ENCODE data around the gene PROM1.

PROM1 gene

DNA sequence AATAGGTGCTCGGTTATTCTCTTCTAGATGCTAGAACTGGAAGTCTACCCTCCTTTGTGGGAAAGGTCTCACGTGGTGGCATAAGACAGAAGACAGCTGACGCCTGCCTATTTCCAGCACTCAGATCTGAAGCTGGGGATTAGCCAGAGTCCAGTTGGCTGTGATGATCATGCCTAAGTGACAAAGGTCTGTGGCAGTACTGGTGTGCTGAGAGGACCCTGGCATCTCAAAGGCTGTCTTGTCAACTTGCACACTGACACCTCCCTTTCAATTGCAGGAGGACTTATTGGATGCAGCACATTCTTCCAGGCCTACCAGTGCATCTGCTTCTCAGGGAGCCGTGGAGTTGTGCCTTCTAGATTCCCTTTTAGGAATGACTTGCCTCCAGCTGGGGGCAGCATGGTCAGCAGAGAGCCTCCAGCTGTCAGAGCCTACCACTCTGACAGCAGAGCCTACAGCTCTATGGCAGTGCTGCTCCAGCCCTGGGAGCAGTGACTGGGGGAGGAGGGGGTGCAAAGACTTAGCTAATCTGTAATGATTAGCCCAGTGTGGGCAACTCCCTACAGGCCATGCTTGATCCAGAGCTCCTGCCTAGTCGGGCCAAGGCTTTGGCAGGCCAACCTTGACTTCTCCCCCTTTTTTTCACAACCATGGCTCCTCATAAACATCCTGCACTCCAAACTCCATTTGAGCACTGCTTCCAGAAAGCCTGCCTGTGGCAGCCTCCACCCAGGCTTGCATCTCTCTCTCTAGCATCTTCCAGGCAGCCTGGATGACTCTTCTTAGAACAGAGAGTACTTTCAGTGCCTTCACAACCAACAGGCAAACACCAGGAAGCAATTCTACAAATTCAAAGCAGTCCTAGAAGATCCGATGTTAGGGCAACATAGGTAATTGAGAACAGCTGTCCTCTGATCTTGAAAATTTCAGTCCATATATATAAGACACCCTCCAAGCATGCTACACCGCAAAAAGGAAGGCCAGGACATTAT lies 107.1 kb downstream of the PROM1 start:
- DNase-seq: peak in 1 of 2 experiments; percentile 36

DNA sequence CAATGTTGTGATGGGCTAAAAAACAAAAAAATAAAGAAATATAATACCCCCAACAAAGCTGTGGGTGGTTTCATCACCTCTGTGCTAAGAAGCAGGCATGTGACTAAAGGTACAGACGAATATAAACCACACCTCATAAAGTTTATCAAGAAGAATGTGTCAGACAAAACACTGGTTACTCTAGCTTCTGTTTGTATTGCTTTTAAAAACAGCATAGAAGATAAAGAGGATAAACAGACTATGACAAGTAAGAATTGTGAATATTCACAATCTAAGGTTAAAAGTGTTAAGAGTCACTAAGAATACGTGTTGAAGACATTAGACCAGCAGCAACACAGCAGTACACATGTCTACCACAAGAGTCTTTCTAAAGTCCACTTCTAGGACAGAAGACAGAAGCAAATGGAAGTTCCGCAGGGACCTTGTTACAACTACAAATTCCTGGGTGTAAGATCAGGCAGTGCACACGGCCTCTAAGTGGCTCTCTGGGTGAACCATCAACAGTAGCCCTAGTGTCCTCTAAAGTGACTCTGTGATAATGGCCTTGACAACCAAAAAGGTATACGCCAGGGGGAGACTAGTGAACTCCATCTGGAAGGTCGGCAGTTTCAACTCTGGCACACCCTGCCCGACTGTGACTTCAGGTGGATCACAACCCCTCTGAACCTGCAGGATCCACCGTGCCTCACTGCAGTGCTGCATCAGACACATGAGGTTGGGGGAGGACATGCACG lies 112.6 kb downstream of the PROM1 start:
- DNase-seq: no peak

DNA sequence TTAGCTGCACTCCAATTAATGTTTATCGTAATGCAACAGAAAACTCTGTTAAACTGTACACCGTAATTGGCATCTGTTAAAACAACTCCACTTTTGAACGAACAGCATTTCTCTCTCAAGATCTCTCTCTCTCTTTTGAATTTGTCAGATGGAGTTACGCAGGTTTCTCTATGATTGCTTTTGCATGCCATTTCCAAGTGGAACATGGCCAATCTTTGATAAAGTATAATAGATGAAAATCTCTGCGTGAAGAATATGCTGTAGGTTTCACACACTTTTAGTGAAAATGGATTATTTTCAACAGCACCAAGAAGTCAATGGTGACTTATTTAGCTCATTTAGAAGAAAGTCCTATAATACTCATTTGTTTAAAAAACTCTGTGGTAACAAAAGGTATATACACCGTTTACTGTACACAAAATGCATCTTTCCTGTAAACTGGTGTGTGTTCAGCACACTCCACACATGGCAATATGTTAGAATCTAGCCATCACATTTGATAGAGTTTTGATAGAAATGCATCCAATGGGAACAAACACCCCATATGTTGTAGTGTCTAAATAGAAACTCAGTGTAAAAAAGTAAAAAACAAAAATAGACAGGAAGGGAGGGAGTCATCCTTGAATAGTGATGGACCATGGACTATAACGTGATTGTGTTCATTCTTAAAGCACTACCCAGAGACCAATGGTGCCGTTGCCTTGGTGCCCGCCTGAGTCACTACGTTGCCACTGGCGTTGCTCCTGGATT lies 115.1 kb downstream of the PROM1 start:
- no peak for DNase-seq

DNA sequence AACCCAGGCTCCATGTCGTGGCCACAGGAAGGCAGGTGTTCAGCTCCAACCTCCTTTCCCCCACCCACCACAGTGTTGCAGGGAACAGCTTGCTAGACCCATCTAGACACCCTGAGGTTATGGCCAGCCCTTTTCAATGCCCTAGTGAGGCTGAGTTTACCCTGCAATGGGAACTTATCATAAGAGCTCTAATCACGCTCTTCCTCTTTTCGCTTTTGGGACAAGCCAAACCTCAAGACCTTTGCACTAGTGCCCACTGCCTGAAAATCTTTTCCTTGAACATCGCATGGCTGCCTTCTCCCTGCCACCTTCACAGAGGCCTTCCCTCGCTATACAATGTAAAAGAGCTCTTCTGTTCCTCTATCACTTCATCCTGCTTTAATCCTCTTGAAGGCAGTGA lies 118.5 kb downstream of the PROM1 start:
- DNase-seq: no peak

DNA sequence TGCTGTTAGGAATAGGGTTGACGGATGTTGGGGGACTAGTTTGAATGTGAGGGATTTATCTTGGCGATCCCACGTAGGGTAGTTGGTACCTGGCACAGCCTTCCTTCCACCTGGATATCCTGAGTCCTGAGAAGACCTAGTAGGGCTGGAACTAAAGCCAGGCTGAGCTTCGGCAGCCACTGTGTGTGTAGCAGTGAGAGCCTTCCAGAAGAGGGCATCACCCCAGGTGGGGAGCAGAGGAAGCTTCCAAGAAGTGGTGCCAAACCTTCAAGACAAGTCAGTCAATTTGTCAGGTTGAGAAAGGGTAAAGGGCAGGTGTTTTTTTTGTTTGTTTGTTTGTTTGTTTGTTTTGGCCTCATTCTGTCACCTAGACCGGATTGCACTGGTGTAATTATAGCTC lies 119.7 kb downstream of the PROM1 start:
- no peak for DNase-seq

DNA sequence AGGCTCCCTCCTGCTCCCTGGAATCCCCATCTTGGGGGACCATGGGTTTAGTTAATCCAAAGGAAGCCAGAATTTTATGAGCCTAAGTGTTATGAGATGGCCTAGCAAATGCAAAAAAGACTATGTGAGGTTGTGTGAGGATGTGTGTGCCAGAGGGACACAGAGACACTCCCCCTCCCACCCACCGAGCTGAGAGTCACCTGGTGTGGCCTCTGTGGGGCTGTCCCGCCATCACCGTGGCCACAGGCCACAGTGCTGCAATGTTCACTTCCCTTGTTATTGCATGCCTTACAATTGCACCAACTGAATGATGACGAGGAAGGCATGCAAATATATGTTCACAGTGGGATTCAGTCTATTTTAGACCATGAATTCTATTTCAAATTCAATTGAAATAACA lies 120.2 kb downstream of the PROM1 start:
- DNase-seq: no peak

DNA sequence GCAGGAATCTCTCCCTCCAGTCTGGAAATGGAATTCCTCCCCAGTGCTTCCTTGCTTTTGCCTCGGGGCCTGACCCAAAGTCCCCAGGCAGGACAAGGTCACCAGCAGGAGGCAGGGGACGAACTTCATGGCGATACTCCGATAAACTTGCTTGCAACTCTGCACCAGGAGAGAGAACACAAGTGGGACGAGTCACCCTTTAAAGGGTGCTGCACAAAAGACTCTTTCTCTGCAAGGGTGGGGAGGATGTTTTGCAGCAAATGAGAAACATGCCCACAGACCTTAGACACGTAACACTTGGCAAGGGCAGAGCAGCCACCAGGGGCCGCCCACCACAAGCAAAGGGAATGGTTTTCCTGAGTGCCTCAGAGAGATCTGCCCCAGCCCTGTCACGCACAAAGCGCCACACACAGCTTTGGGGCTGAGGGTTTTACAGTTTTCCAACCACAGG lies 120.8 kb downstream of the PROM1 start, which contains the start of gene FGFBP2:
TSS of gene FGFBP2 (minus strand) at position 175 of the 451 bp plus-strand sequence. CDS start at position 129, 46 bp downstream.
- DNase-seq: peak; percentile 23 to 31

DNA sequence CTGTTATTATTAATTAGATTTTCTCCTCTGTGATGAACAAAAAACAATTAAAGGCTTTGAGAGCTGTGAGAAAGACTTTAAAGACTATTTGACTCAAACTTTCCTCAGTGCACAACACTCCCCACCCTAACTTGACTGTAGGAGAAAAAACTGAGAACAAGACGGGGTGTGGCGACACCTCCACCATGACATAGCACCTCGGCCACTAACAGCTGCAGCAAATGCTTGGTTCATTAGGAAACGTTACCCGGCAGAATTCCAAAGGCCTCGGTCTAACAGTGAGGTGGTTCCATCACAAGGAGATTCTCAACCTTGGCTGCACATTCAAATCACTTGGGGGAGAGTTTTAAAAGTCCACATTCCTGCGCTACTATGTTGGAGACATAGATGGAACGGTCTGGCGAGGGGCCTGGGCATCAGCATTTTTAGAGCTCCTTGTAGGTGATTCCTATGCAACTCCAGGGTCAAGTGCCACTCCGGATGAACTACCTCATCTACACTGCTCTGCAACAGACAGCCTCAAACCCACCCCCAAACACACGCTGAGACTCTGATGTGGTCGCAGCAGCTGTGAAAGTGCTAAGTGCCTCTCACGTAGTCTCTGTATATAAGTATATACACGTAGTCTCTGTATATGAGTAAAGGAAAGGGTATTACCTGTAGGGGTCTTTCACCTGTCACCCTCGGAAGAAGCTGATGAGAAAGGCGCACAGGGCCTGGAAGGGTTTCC lies 121.9 kb downstream of the PROM1 start:
- no peak for DNase-seq

DNA sequence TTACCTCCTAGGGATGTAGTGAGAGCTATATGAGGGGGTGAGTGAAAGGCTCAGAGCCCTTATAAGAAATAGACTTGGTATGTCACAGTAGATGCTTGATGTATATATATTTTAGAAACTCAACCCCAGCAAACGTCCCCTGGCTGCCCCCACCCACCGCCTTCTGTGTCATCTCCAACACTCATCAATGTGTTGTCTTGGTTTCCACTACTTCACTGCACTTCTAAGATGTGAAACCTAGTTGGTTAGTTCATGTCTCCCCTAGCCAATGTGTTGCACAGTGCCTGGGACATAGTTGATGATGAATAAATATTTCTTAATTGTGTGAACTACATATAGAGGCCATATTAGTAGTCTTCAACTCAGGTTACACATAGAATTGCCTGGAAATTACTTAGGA lies 125.3 kb downstream of the PROM1 start:
- DNase-seq: no peak

DNA sequence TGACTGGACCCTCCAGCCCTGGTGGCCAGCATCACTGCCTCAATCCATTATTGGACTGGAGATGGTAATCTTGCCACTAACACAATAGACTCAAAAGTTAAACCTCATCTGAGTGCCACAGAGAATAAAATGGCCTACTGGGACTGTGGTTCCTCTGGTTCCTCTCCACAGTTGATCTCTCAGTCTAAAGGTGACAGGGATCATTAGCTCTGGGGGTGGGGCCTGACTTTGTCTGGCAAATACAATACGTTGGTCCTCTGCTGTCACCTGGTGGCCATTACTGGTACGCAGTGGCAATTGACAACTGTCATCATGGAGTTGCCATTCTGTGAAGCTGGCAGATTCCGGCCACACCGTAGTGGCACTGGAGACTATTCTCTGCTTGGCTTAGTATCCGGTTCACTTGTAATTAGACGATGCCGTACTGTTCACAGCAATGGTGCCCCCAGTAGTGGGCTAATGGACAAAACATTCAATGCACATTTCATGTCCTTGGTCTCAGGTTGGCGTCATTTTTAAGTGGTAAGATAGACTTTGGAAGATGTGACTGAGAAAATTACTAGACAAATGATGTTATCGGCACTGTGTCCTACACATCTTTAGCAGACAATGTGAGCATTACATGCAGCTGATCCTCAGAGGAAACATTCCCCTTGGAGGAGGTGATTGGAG lies 127.5 kb downstream of the PROM1 start:
- DNase-seq: peak; percentile 79 to 81

DNA sequence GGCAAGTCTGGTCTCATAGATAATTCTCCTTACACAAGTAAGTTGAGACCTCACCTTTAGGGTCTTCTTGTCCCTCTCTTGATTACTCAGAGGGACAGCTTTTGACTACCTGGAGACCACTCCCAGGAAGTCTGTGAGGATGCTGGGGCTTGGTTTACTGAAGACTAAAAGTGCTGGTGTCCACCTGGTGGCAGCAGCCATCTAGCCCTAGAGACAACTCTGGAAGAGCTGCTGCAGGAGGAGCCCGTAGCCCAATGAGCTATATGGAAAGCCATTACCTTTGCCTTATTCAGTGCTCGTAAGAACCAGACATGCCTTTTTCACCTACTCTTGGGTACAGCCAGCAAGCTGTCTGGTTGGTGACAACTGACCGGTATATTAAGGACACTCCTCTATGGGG lies 128.2 kb downstream of the PROM1 start:
- DNase-seq: no peak

DNA sequence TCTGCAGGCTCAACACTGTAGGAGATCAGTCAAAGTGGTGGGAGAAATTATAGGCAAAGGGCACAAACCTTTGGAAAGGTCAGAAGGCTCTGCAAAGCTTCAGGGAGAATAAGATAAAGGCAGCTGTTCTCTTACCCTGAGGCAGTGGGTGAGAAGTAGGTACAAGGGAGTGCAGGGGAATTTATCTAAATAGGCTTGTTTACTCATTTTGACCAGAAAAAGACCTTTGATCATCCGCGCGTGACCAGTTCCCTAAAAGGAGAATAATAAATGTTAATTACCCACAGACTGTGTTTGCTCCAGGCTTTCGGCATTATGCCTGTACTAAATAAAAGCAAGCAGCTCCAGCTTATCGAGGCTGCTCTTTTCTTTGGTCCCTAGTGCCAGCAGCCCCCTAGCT lies 130.2 kb downstream of the PROM1 start:
- no peak for DNase-seq

DNA sequence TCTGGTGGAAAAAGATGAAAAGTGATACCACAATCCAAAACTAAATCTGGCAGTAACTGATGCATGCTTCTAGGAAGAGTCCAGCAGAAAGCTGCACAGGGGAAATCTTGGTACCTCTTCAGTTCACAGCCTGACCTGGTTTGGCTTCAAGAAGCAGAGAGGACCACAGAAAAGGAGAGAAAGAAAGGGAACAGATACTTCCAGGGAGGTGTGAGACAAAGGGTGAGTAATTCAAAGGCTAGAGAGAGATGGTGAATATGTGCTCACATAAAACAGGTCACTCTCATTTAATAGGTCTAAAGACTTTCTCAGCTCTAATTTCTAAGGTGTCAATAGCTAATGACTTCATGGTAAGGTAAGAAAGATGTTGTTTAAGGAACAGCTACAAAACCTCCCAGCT lies 132.0 kb downstream of the PROM1 start:
- DNase-seq: no peak

DNA sequence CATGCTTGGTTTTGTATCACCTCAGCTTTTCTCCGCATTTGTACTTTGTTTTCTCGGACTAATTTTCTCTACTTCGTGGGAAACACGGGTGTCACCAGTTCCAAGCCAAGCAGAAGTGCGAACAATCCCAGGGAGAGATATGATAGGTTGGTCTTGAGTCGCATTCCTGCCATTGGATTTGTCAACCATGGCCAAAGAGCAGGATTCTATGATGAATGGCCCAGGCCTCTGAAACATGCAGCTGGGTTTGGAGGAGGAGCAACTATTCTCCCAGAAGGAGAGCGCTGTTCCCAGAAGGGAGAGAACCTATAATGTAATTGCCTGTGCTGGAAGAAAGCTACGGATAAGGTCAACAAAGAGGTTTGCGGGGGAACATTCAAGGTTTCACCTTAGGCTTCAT lies 135.0 kb downstream of the PROM1 start:
- no peak for DNase-seq

DNA sequence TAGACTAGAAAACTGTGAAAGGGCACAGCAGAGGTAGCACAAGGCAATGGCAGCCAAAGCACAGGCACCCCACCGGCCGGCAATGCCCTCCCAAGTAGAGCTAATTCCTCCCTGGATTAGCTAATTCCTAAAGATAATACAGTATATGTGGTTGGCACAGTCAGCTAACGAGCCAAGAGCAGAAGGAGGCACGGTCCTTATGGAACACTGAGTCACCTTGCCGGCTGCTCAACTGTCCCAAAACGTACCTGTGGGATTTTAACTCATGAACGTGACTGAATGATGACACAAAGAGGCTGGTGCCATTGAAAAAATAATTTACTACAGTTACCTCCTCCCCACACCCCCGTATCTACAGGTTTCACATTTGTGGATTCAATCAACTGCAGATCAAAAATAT lies 136.1 kb downstream of the PROM1 start:
- DNase-seq: no peak

DNA sequence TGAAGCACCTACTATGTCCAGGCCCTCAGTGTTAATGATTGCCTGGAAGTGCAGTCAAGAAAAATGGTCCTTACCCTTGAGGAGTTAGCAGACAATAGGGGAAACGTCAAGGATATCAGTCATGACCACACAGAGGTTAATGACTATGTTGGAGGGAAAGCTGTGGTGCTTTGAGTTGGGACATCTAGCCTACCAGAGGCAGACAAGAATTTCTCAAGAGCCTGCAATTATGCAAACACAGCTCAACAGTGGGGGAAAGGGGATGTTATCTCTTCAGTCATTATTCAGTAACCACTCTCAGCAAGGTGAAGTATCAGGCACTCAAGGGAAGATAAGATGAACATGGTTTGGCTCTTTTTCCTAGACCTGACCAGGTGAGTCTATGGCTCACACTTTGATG lies 138.3 kb downstream of the PROM1 start:
- no peak for DNase-seq

DNA sequence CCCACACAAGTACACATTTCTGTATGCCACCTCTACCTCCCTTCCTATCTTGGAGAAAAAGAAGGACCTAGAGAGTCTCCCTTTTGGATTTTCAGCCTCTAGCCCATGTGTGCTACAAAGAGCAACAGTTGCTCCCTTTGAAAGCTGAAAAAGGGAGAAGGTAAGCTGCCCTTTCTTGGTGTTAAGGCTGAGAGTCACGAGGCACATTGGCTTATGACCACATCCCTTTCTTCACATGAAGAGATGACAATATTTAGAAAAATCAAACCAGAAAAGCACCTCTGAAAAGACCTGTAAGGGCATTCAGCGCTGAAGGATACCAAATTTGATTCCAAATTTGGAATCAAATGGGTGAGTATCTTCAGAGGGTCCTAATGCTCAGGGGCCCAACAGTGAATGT lies 138.9 kb downstream of the PROM1 start:
- no peak for DNase-seq

DNA sequence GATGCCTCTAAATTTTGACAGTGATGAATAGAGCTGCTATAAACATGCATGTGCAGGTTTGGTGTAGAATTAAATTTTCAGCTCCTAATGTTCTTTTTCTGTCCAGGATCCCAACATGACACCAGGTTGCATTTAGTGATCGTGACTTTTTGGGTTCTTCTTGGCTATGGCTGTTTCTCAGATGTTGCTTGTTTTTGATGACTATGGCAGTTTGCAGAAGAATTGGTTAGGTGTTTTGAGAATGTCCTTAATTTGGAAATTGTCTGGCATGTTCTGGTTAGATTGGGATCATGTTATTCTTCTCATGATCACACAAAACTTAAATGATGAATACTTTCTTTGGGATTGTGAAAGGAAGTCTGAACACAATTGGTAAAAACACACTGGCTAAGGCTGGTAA lies 141.5 kb downstream of the PROM1 start:
- no peak for DNase-seq

DNA sequence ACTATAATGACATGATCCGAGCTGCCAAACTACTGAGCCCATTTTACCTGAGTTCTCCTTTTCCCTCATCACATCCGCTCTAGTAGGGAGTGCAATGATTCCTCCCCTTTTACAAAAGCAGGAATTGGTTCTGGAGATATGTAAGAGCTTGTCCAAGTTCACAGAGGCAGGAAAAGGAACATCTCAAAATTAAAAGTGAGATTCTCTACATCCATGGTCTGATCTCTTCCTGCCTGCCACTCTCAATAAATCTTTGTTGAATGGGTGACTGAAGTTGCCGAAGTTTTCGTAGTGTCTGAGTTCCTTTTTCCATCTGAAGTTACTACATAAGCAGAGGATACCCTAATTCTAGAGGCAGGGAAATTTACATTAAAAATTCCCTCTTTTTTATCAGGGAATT lies 145.2 kb downstream of the PROM1 start, which contains the start of gene FGFBP1:
TSS of gene FGFBP1 (minus strand) at position 101 of the 400 bp plus-strand sequence. CDS start 2,108 bp downstream, outside the sequence.
- DNase-seq: no peak

DNA sequence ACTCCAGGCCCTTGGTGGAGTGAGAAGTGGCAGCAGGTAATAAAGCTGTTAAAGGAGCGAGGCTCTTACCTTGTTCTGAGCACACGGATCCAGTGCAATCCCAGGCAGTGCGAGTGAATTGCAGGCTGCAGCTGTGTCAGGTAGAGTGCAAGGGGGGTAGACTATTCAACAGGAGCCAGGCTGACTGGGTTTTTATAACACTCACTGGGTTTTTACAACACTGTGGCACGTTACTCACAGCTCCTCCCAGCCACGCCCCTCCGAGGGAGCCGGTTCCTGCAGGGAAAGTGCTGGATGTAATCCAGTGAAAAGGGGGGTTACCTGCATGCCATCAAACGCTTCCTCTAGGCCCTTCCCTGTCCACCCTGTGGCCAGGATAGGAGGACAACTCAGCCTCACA lies 145.6 kb downstream of the PROM1 start:
- DNase-seq: peak; percentile 43 to 81

DNA sequence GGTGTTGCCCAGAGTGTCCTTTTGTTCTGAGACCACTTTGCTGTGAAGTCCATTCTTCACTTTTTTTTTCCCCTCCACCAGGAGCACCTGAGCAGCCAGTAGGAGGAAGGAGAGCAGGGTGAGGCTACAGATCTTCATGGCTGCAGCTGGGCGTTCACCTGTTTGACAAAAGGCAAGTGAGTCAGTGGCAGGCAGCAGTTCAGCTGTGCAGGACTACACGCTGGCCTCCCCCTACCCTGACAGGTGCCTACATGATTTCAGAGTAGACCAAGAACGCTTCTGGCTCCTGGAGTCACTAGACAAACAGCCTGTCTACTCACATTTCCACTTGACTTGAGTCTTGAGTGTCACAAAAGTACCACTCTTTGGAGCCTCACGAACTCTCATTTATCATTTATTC lies 147.3 kb downstream of the PROM1 start:
- DNase-seq: peak; percentile 89 to 95
